NCI-H2029 treated with DMSO at 0.1 percent for 48 hours (cell line): ENCODE results near the gene PAPOLG.
"Not testable (repeated sequence)": the region's sequence is repeated elsewhere in the genome, so short reads cannot be mapped to it uniquely, and the experiment has no call there.

Experiments
- DNase-seq: peaks from one replicate; lab custom pipeline; 2025; lab: John Stamatoyannopoulos, UW

The PAPOLG gene

GRCh38 chr2:60775048-60775639, 19.1 kb downstream of the PAPOLG start:
- DNase-seq, result no peak

- DNase-seq, result no peak
Measured at GRCh38 chr2:60778352-60778751, 22.3 kb downstream of the PAPOLG start.

DNA sequence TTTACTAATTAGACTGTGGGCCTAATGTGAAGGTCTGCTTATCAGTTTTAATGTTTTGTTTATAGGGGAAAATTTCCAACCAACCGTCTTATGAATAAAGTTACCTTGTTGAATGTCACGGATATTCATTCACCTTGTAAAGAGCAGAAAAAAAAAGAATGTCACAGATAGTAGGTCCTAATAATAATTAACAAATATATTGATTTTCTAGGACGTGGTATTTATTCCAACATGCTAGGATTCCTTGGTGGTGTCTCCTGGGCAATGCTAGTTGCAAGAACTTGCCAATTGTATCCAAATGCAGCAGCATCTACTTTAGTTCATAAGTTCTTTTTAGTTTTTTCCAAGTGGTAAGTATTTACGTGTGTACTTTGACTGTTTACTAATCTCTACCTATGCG, 23.4 kb downstream of the PAPOLG start:
- no peak for DNase-seq

- DNase-seq, result no peak
Measured at GRCh38 chr2:60780721-60781120, 24.7 kb downstream of the PAPOLG start.

- no peak for DNase-seq
Measured at GRCh38 chr2:60793169-60793568, 37.1 kb downstream of the PAPOLG start.

GRCh38 chr2:60794271-60794863, 38.3 kb downstream of the PAPOLG start:
- DNase-seq, result no peak

DNA sequence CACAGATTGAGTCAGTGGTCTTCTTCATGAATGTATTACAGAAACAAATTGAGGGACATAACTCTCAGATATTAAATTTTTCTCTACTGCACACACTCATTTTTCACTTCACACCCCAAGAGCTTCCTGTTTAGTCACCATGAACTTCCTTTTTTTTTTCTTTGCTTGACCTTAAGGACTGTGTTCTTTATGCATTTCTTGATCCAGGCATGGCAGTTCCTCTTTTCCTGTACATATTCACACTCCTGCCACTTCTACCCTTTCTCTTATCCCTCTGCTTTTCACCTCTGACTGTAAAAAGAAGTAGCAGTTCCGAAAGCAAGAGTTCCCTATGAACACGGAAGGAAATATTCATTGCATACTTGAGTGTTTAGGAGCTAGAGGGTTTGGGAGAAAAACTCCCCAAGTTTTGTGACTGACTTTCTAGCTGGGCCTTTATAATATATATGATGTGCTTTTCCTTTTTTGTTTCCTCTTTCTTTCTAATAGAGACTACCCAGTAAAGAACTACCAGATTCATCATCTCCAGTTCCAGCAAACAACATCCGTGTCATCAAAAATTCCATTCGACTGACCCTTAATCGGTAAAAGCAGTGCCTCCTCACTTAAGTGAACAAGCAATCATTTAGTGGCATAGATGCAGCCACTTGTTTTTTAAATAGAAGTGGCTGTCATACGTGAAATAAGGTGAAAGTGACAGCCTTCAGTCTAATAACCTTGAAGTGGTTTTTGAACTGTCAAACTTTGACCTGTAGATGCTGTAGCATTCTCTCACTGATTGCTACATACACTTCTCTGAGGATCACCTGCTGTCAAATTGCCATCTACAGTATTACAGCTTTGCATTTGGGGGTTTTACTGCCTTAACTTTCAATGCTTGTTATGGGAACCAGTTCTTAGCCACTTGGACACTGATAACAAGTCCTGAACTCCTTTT, 40.8 kb downstream of the PAPOLG start:
- no peak for DNase-seq

- no peak for DNase-seq
Measured at GRCh38 chr2:60804473-60804872, 48.4 kb downstream of the PAPOLG start.

DNA sequence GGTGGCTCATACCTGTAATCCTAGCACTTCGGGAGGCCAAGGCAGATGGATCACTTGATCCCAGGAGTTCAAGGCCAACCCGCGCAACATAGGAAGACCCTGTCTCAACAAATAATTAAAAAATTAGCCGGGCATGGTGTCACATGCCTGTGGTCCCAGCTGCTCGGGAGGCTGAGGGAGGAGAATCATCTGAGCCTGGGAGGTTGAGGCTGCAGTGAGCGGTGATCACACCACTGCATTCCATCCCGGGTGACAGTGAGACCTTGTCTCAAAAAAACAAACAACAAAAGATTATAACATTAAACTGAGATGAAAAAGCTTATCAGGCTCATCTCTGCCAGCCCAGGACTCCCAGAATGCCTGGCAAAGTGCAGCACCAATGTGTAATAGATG, 50.5 kb downstream of the PAPOLG start:
- DNase-seq, result no peak

DNA sequence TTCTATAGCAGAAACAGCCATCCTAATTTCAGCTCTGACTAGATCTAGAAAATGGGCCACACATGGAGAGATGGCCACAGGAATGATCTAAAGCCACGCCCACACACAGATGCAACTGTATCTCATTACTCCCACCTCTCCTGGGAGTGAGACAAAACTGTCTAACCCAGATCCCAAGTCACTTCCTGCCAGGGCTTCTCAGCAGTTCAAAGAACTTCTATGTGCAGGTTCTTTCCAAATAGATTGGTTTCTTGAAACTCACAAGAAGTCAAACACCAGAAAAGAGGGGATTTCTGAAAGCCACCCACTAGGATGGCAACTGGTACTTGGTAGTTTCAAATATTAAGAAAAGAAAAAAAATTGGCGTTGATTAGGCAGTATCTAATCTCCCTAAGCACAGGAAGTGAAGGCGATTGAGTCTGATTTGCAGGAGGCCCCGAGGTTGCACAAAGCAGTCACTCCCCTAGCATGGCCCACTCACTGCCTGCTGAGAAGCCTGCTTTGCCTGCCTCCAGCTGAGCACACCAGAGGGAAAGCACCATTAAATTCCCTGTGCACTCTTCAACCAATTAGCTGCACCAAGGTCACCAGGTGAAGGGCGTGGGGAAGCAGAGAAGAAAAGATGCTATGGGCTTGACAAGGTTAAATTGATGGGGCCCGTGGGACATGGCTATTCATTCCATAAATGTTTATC, 51.1 kb downstream of the PAPOLG start:
- no peak for DNase-seq

DNA sequence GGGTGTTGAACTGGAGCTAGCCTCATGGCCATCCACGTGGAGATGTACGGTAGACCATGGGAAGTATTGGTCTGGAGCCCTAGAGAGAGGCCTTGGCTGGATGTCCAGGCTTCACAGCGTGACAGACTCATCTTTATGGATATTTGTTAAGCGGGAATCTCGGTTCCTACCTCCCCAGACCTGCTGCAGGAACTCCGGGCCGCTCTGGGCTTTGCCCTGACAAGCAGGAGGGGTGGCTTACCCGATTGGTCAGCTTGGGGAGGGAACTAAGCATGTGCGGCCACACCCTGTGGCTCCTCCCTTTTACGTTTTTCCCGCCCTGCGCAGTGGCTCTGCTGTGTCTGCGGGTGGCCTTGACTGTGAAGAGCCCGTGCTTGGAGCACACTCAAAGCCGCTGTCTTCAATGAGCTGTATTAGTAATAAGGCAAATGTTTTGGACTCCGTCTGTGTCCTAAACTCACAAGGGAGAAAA, 52.3 kb downstream of the PAPOLG start:
- no peak for DNase-seq

GRCh38 chr2:60811491-60812375, 55.7 kb downstream of the PAPOLG start:
- DNase-seq, result no peak

- DNase-seq, result not testable (repeated sequence)
Measured at GRCh38 chr2:60817191-60817590, 61.1 kb downstream of the PAPOLG start.

DNA sequence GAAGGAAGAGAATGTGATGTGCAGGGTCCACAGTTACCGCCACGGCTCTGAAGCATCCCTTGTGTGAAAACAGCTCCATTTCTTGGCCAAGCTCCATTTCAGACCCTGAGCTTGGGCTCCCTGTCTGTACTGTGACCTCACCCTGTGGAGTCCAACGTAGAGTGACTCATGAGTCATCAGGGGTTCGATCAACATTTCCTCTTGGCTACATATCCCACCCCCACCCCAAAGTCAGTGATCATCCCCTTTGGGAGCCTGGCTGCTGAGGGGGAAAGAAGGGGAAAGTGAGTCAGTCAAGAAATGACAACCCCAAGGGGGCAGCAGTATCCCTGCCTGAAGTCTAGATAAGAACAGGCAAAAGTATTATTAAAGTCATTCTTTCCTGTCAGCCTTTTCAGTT, 62.2 kb downstream of the PAPOLG start:
- DNase-seq, result no peak

DNA sequence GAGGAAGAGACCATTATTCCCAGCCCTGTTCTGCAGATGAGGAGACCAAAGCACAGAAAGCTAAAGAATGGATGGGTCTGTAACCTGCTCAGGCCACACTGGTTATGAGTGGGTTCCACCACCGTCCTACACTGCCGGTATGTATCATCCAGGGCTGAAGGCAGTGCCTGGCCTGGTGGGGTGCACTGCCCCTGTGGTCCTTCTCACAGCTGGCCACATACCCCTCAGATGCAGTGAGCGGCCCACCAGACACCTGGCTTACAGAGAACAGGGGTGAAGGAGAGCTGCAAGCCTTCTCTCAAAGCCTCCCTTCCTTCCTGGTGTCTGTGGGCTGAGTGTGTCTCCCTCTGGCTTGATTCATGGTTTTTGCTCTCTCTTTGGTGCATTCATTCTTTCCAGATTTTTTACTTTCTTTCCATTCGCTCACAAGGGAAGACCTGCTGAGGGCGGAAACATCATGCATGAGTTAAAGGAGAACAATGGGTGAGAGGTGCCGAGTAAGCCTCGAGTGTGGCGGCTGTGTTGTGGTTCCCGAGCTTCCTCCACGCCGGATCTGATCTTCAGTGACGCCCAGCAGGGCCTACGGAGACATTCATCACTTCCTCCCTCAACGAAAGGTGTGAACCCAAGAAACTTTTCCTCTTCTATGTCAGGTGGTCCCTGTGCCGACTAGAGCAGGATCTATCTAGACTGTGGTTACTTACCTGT, 63.2 kb downstream of the PAPOLG start:
- no peak for DNase-seq

GRCh38 chr2:60819936-60820335, 63.9 kb downstream of the PAPOLG start:
- DNase-seq, result no peak

GRCh38 chr2:60820416-60821132, 64.5 kb downstream of the PAPOLG start:
- DNase-seq, result no peak

DNA sequence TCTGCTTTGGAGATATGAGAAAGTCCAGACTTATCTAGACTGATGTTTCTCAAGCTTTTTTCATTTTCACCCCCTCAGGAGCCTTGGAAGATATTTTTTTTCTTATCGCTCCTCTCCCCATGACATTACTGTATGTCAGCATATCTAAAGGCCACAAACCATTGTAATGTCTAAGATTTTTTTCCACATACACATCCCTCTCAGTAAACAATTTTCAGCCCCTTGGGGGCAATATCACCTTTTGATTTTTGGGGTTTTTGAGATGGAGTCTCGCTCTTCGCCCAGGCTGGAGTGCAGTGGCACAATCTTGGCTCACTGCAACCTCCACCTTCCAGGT, 65.0 kb downstream of the PAPOLG start:
- DNase-seq, result no peak

DNA sequence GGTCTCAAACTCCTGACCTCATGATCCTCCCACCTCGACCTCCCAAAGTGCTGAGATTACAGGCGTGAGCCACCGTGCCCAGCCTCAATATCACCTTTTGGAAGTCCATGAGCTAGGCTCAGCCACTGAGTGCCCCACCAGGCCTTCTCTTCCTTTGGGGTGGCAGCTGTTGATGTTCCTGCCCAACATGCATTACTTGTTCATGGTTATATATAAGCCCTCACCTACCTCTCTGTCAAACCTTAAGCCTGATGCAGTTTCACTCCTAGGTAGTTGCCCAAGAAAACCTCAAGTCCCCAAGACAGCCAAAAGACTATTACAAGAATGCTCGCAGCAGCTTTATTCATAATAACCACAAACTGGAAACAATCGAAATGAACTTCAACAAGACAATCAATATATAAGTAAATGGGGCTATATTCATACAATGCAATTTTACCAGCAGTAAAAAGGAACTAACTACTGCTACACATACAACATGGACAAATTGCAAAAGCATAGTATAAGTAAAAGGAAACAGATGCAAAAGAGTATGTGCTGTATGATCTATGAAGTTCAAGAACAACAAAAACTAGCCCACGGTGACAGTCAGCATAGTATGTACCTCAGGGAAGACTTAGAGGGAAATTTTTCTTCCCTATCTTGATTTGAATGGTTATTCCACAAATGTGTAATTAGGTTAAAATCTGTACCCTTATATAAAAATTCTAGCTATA, 65.7 kb downstream of the PAPOLG start:
- no peak for DNase-seq

DNA sequence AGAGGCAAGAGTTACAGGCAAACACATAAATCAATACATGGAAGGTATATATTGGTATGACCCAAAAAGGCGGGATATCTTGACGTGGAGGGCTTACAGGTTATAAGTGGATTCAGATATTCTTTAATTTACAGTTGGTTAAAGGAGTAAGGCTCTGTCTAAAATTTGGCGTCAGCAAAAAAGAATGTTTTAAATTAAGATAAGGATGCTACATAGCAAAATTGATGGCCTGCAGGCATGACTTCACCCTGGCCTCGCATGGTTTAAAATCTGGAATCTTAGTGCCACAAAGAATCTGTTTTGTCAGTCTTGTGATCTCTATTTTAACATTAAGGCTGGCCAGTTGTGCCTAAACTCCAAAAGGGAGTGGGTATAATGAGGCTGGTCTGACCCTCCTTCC, 66.9 kb downstream of the PAPOLG start:
- no peak for DNase-seq
